H1 (cell line): ENCODE measurements around the gene PANX1. TPM values are rescaled to one million over a fixed set of nuclear protein-coding genes. Genes with fewer than 3 reads are reported as not detected.

ENCODE experiments used
- CTCF ChIA-PET: fragments of 300-600 bp; sonication (Branson Sonifier 250); formaldehyde crosslinking; loops from one replicate; lab custom pipeline; 2021; ENCODE audit not compliant: partially characterized antibody; lab: Charles Lee
- POLR2A ChIA-PET: fragments of 300-600 bp; sonication (Branson Sonifier 250); formaldehyde crosslinking; loops from one replicate; lab custom pipeline; 2021; ENCODE audit warnings: inconsistent platforms; ENCODE audit not compliant: partially characterized antibody; lab: Charles Lee
- DNase-seq, 2 experiments: peaks; one replicate each; pipeline versions ENCODE4 v3.0.0 to v3.0.0-alpha.2; 2010 to 2022; ENCODE audit warnings: low spot score in 2 of 2, low read depth in 1 of 2, mixed read lengths in 1 of 2
- FAIRE-seq: peaks from 2 replicates; lab custom pipeline; 2011; peaks lifted over from hg19 to GRCh38; lab: Jason Lieb, UNC
- H2AFZ ChIP-seq: 2 replicates; pipeline ENCODE4 v1.8.1; 2012; ENCODE audit warnings: low read length, inconsistent platforms
- H2AK5ac ChIP-seq: 2 replicates; pipeline ENCODE4 v1.6.1; 2013; ENCODE audit warnings: low read depth, low read length
- H2BK120ac ChIP-seq: replicated peaks from 2 replicates; pipeline ENCODE3; 2013; ENCODE audit warnings: low read depth, low read length, inconsistent platforms
- H2BK12ac ChIP-seq: 2 replicates; pipeline ENCODE4 v1.6.1; 2013; ENCODE audit warnings: low read depth, low read length
- H2BK15ac ChIP-seq: 2 replicates; pipeline ENCODE4 v1.6.1; 2013; ENCODE audit warnings: low read length
- H2BK20ac ChIP-seq: 2 replicates; pipeline ENCODE4 v1.6.1; 2013; ENCODE audit warnings: low read length
- H2BK5ac ChIP-seq: 2 replicates; pipeline ENCODE4 v1.6.1; 2013; ENCODE audit warnings: low read depth, low read length
- H3K14ac ChIP-seq: 2 replicates; pipeline ENCODE4 v1.6.1; 2013; ENCODE audit warnings: inconsistent platforms; ENCODE audit not compliant: insufficient read length
- H3K18ac ChIP-seq: 2 replicates; pipeline ENCODE4 v1.6.1; 2013; ENCODE audit warnings: low read length; ENCODE audit errors: extremely low read depth
- H3K23ac ChIP-seq: 2 replicates; pipeline ENCODE4 v1.6.1; 2013; ENCODE audit warnings: inconsistent platforms; ENCODE audit not compliant: insufficient read length
- H3K23me2 ChIP-seq: 2 replicates; pipeline ENCODE4 v1.6.1; 2013; ENCODE audit warnings: low read depth, low read length
- H3K27ac ChIP-seq: 2 replicates; pipeline ENCODE4 v1.6.1; 2011; ENCODE audit warnings: low read depth, low read length, inconsistent platforms
- H3K27me3 ChIP-seq, 4 experiments: replicated peaks in 1 of 4; 1 replicate in 1 of 4; 2 replicates in 3 of 4; pipeline versions ENCODE4 v1.6.1 to v1.8.1; 2011 to 2013; ENCODE audit warnings: low read length in 3 of 4, mild to moderate bottlenecking in 3 of 4, inconsistent platforms in 2 of 4, mixed read lengths in 2 of 4, moderate library complexity in 1 of 4; ENCODE audit not compliant: control insufficient read depth in 3 of 4, insufficient read depth in 3 of 4; ENCODE audit errors: extremely low read depth in 1 of 4
- H3K36me3 ChIP-seq, 4 experiments: 2 replicates each; pipeline versions ENCODE4 v1.6.1 to v1.8.1; 2011 to 2013; ENCODE audit warnings: mild to moderate bottlenecking in 4 of 4, low read length in 3 of 4, moderate library complexity in 2 of 4, control low read depth in 1 of 4, inconsistent platforms in 1 of 4; ENCODE audit not compliant: insufficient read depth in 4 of 4, control insufficient read depth in 2 of 4
- H3K4ac ChIP-seq: replicated peaks from 2 replicates; pipeline ENCODE3; 2013; ENCODE audit warnings: low read length, low read depth, mixed read lengths, inconsistent platforms; ENCODE audit not compliant: insufficient read length
- H3K4me1 ChIP-seq, 4 experiments: replicated peaks in 1 of 4; 1 replicate in 1 of 4; 2 replicates in 3 of 4; pipeline versions ENCODE4 v1.6.1 to v1.8.1; 2011 to 2013; ENCODE audit warnings: low read length in 3 of 4, inconsistent platforms in 2 of 4, mixed read lengths in 1 of 4; ENCODE audit not compliant: insufficient read depth in 4 of 4, control insufficient read depth in 3 of 4
- H3K4me2 ChIP-seq, 2 experiments: 2 replicates each; pipeline versions ENCODE4 v1.6.1 to v1.8.1; 2011 to 2013; ENCODE audit warnings: low read depth in 2 of 2, low read length in 2 of 2, control low read depth in 1 of 2, inconsistent platforms in 1 of 2, mild to moderate bottlenecking in 1 of 2; ENCODE audit not compliant: insufficient read depth in 1 of 2
- H3K4me3 ChIP-seq, 4 experiments: fragments of 200-600, 300-600 bp in 1 of 4; sonication (generic), shearing (Covaris generic), sonication (Bioruptor Twin) in 1 of 4; 2 replicates each; pipeline versions ENCODE4 v1.5.1 to v1.8.1; 2011 to 2016; ENCODE audit warnings: low read length in 4 of 4, low read depth in 3 of 4, control low read depth in 2 of 4, inconsistent platforms in 2 of 4, mild to moderate bottlenecking in 2 of 4, mixed read lengths in 1 of 4, moderate library complexity in 1 of 4; ENCODE audit not compliant: insufficient read depth in 2 of 4; ENCODE audit errors: extremely low read depth in 1 of 4
- H3K56ac ChIP-seq: replicated peaks from 2 replicates; pipeline ENCODE3; 2013; ENCODE audit warnings: low read depth, mild to moderate bottlenecking, mixed read lengths, low read length, inconsistent platforms; ENCODE audit not compliant: insufficient read length
- H3K79me1 ChIP-seq: 2 replicates; pipeline ENCODE4 v1.6.1; 2013; ENCODE audit warnings: low read depth, low read length, control low read depth
- H3K79me2 ChIP-seq, 2 experiments: 2 replicates each; pipeline versions ENCODE4 v1.6.1 to v1.8.1; 2012 to 2013; ENCODE audit warnings: low read length in 2 of 2, mild to moderate bottlenecking in 2 of 2, inconsistent platforms in 1 of 2; ENCODE audit not compliant: insufficient read depth in 2 of 2, control insufficient read depth in 1 of 2
- H3K9ac ChIP-seq, 4 experiments: replicated peaks in 1 of 4; 1 replicate in 1 of 4; 2 replicates in 3 of 4; pipeline versions ENCODE4 v1.6.1 to v1.8.1; 2011 to 2013; ENCODE audit warnings: low read depth in 3 of 4, low read length in 3 of 4, control low read depth in 2 of 4, mild to moderate bottlenecking in 2 of 4, moderate library complexity in 2 of 4, inconsistent platforms in 1 of 4; ENCODE audit errors: extremely low read depth in 1 of 4
- H3K9me3 ChIP-seq, 2 experiments: 2 replicates each; pipeline versions ENCODE4 v1.6.1 to v1.8.1; 2012 to 2013; ENCODE audit warnings: mild to moderate bottlenecking in 2 of 2, moderate library complexity in 2 of 2, control low read depth in 1 of 2, inconsistent platforms in 1 of 2, low read depth in 1 of 2, low read length in 1 of 2, mixed read lengths in 1 of 2; ENCODE audit not compliant: insufficient read depth in 2 of 2
- H4K20me1 ChIP-seq, 2 experiments: replicated peaks in 1 of 2; 2 replicates each; pipeline versions ENCODE3 to v1.8.1; 2011 to 2013; ENCODE audit warnings: inconsistent platforms in 2 of 2, low read length in 2 of 2, mild to moderate bottlenecking in 1 of 2; ENCODE audit not compliant: insufficient read depth in 2 of 2, control insufficient read depth in 1 of 2
- H4K5ac ChIP-seq: 2 replicates; pipeline ENCODE4 v1.6.1; 2013; ENCODE audit warnings: low read length, low read depth, mixed read lengths, inconsistent platforms; ENCODE audit not compliant: insufficient read length
- H4K8ac ChIP-seq: 2 replicates; pipeline ENCODE4 v1.8.0; 2013; ENCODE audit warnings: mild to moderate bottlenecking, moderate library complexity, low read length, inconsistent platforms; ENCODE audit not compliant: insufficient read depth; ENCODE audit errors: extremely low read depth
- H4K91ac ChIP-seq: replicated peaks from 2 replicates; pipeline ENCODE3; 2013; ENCODE audit warnings: low read length, mixed read lengths, inconsistent platforms; ENCODE audit not compliant: insufficient read length
- BACH1 ChIP-seq: IDR thresholded peaks from 2 replicates; pipeline ENCODE4 v1.6.1; 2012; ENCODE audit warnings: low read length, improper control_type of control experiment
- EGR1 ChIP-seq: IDR thresholded peaks from 2 replicates; pipeline ENCODE4 v1.6.1; 2011; ENCODE audit warnings: low read depth, low read length, borderline replicate concordance
- PHF8 ChIP-seq: fragments of 200-600 bp; sonication (generic); conservative IDR thresholded peaks from 2 replicates; pipeline ENCODE4 v1.7.1; 2012; ENCODE audit warnings: low read depth, mild to moderate bottlenecking, inconsistent platforms, low read length, moderate library complexity
- POU5F1 ChIP-seq: IDR thresholded peaks from 2 replicates; pipeline ENCODE4 v1.6.1; 2011; ENCODE audit warnings: low read depth, mild to moderate bottlenecking, low read length, moderate library complexity
- SUZ12 ChIP-seq: fragments of 200-600 bp; sonication (generic); IDR thresholded peaks from 2 replicates; pipeline ENCODE4 v1.6.1; 2012; ENCODE audit warnings: mild to moderate bottlenecking, inconsistent platforms, low read length, moderate library complexity, mixed read lengths
- WGBS, 2 experiments: shearing (Covaris generic) in 1 of 2; methylation state at CpG; one replicate each; pipeline versions ENCODE4 v1.1.6 to v1.1.7; 2013 to 2015; ENCODE audit warnings: low lambda C conversion rate in 2 of 2, mixed read lengths in 2 of 2, inconsistent platforms in 1 of 2, low coverage in 1 of 2, missing lambda C conversion rate in 1 of 2; ENCODE audit not compliant: insufficient replicate concordance in 2 of 2, insufficient coverage in 1 of 2, insufficient read length in 1 of 2; ENCODE audit errors: extremely low coverage in 1 of 2, missing lambda C conversion rate in 1 of 2; 5-methylcytosine and 5-hydroxymethylcytosine counted together
- polyA plus RNA-seq, 7 experiments: library from polyadenylated mRNA; depleted of rRNA in 3 of 7; stranded (reverse) in 5 of 7; unstranded in 2 of 7; fragments of >200 nt in 5 of 7; fragments of 200-250 nt in 2 of 7; gene quantifications; 1 replicate in 5 of 7; 2 replicates in 1 of 7; 4 replicates in 1 of 7; pipeline versions ENCODE4 v1.2.1 to v1.2.3, GENCODE V29; 2011 to 2013; ENCODE audit warnings: missing spikeins in 2 of 7, mixed read lengths in 2 of 7
- total RNA-seq: library from RNA; stranded (reverse); fragmentation: NEBNext Ultra II Directional; extraction: Animal tissue kit (Norgen Biotek cat#: 25700); gene quantifications from 2 replicates; pipeline ENCODE4 v1.2.1, GENCODE V29; 2021
- TF ChIP-seq, protein P1 (sequence below), 3 experiments: IDR thresholded peaks; 1 replicate in 2 of 3; 2 replicates in 1 of 3; pipeline versions ENCODE4 v1.5.1 to v1.6.1; 2011; ENCODE audit warnings: low read length in 3 of 3, mild to moderate bottlenecking in 3 of 3, inconsistent platforms in 2 of 3, low read depth in 1 of 3, moderate library complexity in 1 of 3; ENCODE audit not compliant: insufficient read depth in 1 of 3; ENCODE audit errors: control extremely low read depth in 1 of 3

Gene PANX1
- total and polyA plus RNA-seq, 2 of the 8 experiments (the other 6 are each of a cell fraction or from before 2014, with no cell fraction given), result 15.9 to 35.2 TPM

DNA sequence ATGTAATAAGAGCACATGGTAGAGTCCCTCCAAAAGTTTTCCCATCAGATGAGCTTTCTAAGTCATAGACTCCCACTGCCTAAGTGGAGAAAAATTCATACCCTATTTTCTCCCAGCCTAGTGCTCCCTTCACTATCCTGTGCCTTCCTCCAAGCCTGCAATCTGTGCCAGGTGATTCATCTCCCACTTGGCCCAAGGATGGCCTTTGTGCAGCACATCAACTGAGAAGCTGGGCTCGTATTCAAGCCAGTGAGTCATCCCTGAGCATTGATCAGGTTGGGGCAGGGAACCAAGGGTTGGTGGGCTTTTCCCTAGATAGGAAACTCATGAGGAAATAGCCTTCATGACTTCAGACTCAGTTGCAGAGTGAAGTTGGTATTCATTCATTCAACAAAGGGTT lies 64.6 kb downstream of the PANX1 start:
- Histone ChIP-seq H4K91ac (no peak overlapping the region), H3K56ac (no peak overlapping the region), H2BK15ac (no peak overlapping the region), H2BK5ac (no peak overlapping the region), H2BK120ac (no peak overlapping the region), H3K18ac (no peak overlapping the region), H2AFZ (no peak overlapping the region), H3K79me2 (no peaks in the 10 kb centered on the region), H3K14ac (no peak overlapping the region), H2BK12ac (no peak overlapping the region), H3K4me3 (no peak overlapping the region), H3K23ac (no peak overlapping the region), H2BK20ac (no peak overlapping the region), H3K27ac (no peak overlapping the region), H3K27me3 (no peaks in the 10 kb centered on the region), H3K79me1 (no peaks in the 10 kb centered on the region), H3K23me2 (no peaks in the 10 kb centered on the region)
- FAIRE-seq, result no peak
- CTCF ChIA-PET, result interaction anchor here (1.0 to 5.0 kb wide), 3 partner anchors 10 to 44 kb away, joined by 3 to 30 read pairs (median 3); no protein-coding TSS in a partner anchor
- 89% methylated on average over 1 of the region's 1 CpG; no CpG with 5 or more reads in 1 of the 2 experiments for WGBS, 2 experiments
- TF ChIP-seq EGR1, result no peak
- TF ChIP-seq BACH1, result no peak
- no peak for TF ChIP-seq POU5F1
- no peak for TF ChIP-seq SUZ12
- TF ChIP-seq PHF8, result no peak
- TF ChIP-seq, protein P1, sequence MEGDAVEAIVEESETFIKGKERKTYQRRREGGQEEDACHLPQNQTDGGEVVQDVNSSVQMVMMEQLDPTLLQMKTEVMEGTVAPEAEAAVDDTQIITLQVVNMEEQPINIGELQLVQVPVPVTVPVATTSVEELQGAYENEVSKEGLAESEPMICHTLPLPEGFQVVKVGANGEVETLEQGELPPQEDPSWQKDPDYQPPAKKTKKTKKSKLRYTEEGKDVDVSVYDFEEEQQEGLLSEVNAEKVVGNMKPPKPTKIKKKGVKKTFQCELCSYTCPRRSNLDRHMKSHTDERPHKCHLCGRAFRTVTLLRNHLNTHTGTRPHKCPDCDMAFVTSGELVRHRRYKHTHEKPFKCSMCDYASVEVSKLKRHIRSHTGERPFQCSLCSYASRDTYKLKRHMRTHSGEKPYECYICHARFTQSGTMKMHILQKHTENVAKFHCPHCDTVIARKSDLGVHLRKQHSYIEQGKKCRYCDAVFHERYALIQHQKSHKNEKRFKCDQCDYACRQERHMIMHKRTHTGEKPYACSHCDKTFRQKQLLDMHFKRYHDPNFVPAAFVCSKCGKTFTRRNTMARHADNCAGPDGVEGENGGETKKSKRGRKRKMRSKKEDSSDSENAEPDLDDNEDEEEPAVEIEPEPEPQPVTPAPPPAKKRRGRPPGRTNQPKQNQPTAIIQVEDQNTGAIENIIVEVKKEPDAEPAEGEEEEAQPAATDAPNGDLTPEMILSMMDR (IDR thresholded peaks at IDR 0.05; ENCODE audit: control extremely low read depth in 1 of 3, insufficient read depth in 1 of 3, low read depth in 1 of 3, low read length in 3 of 3), result no peak
- TF ChIP-seq, all 59 proteins: peak for 0
- H3K4me2 ChIP-seq, result peak overlapping the region in 1 of 2 experiments; percentile 41; a peak in 1 of 4 replicates
- H2AK5ac ChIP-seq, result no peak overlapping the region
- H4K8ac ChIP-seq, result no peak overlapping the region
- POLR2A ChIA-PET, result no interaction called here
- H3K36me3 ChIP-seq, result no peaks in the 10 kb centered on the region
- no peak overlapping the region for H3K4ac ChIP-seq
- no peak overlapping the region for H4K5ac ChIP-seq
- no peaks in the 10 kb centered on the region for H3K9me3 ChIP-seq
- peaks cover 0 to 7% (median 1%) of the 10 kb centered on the region in 4 experiments; a peak in 2 of 7 replicates for H3K4me1 ChIP-seq
- no peaks in the 10 kb centered on the region for H4K20me1 ChIP-seq
- no peak overlapping the region for H3K9ac ChIP-seq
- no peak for DNase-seq
